Hepatocyte (in vitro differentiated cells): Measurements from ENCODE around the gene OR6M1.

ENCODE experiments used
- EZH2phosphoT487 ChIP-seq: fragments of 200-600 bp; sonication (generic); IDR thresholded peaks from one replicate; pipeline ENCODE4 v1.6.1; 2018; ENCODE audit warnings: antibody characterized with exemption, mild to moderate bottlenecking, low read depth, moderate library complexity; ENCODE audit not compliant: unreplicated experiment, severe bottlenecking
- TF ChIP-seq, protein P1 (sequence below): fragments of 200-600 bp; sonication (generic); IDR thresholded peaks from 2 replicates; pipeline ENCODE4 v1.5.1; 2016; ENCODE audit warnings: antibody characterized with exemption, mild to moderate bottlenecking; ENCODE audit not compliant: poor library complexity

DNA sequence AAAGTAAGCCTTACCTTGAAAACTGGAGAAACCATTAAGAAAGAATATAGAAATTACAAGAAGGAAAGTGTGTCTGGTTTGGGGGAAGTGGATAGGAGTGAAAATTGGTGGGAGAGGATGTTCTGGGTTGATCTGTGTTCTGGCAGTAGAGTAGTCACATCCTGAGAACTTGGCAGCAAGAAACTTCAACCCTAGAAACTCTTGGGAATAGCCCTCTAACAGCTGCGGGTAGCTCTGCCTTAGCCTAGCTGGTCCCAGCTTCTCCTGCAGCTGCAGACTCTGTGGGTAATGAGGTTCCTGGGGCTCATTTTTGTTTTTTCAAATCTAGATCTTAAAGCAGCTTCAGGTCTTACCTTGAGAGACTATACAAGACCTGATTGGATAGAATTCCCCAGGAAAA lies 27.6 kb downstream of the OR6M1 start:
- TF ChIP-seq, protein P1, sequence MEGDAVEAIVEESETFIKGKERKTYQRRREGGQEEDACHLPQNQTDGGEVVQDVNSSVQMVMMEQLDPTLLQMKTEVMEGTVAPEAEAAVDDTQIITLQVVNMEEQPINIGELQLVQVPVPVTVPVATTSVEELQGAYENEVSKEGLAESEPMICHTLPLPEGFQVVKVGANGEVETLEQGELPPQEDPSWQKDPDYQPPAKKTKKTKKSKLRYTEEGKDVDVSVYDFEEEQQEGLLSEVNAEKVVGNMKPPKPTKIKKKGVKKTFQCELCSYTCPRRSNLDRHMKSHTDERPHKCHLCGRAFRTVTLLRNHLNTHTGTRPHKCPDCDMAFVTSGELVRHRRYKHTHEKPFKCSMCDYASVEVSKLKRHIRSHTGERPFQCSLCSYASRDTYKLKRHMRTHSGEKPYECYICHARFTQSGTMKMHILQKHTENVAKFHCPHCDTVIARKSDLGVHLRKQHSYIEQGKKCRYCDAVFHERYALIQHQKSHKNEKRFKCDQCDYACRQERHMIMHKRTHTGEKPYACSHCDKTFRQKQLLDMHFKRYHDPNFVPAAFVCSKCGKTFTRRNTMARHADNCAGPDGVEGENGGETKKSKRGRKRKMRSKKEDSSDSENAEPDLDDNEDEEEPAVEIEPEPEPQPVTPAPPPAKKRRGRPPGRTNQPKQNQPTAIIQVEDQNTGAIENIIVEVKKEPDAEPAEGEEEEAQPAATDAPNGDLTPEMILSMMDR: no peak
- TF ChIP-seq EZH2phosphoT487: no peak
